GM12864 (cell line): ENCODE measurements around the gene NELFE.
"Not testable (repeated sequence)": the region's sequence is repeated elsewhere in the genome, so short reads cannot be mapped to it uniquely, and the experiment has no call there.

Source experiments
- DNase-seq: peaks from one replicate; pipeline ENCODE4 v3.0.0-alpha.2; 2011; ENCODE audit warnings: low read depth
- H3K4me3 ChIP-seq: 2 replicates; pipeline ENCODE4 v1.5.1; 2011; ENCODE audit warnings: mild to moderate bottlenecking, low read depth, low read length, control low read depth
- CTCF ChIP-seq: IDR thresholded peaks from 2 replicates; pipeline ENCODE4 v1.5.1; 2011; ENCODE audit warnings: low read depth, mild to moderate bottlenecking, moderate library complexity, low read length, control low read depth, inconsistent platforms; ENCODE audit errors: missing control alignments

Gene NELFE

GRCh38 chr6:31940256-31940664 lies 18.5 kb downstream of the NELFE start:
- no peak for DNase-seq
- TF ChIP-seq CTCF: peak; percentile 3
- no peak overlapping the region for H3K4me3 ChIP-seq

GRCh38 chr6:31935823-31936222 lies 22.9 kb downstream of the NELFE start:
- no peak overlapping the region for H3K4me3 ChIP-seq
- no peak for TF ChIP-seq CTCF
- DNase-seq: no peak

GRCh38 chr6:31935021-31935420 lies 23.8 kb downstream of the NELFE start:
- DNase-seq: no peak
- no peak for TF ChIP-seq CTCF
- no peak overlapping the region for H3K4me3 ChIP-seq

- DNase-seq: no peak
- no peak overlapping the region for H3K4me3 ChIP-seq
- no peak for TF ChIP-seq CTCF
Measured at GRCh38 chr6:31933537-31933936, 25.2 kb downstream of the NELFE start.

DNA sequence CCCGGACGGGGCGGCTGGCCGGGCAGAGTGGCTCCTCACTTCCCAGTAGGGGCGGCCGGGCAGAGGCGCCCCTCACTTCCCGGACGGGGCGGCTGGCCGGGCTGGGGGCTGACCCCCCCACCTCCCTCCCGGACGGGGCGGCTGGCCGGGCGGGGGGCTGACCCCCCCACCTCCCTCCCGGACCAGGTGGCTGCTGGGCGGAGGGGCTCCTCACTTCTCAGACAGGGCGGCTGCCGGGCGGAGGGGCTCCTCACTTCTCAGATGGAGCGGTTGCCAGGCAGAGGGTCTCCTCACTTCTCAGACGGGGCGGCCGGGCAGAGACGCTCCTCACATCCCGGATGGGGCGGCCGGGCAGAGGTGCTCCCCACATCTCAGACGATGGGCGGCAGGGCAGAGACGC lies 26.6 kb downstream of the NELFE start:
- H3K4me3 ChIP-seq, DNase-seq: not testable (repeated sequence)

DNA sequence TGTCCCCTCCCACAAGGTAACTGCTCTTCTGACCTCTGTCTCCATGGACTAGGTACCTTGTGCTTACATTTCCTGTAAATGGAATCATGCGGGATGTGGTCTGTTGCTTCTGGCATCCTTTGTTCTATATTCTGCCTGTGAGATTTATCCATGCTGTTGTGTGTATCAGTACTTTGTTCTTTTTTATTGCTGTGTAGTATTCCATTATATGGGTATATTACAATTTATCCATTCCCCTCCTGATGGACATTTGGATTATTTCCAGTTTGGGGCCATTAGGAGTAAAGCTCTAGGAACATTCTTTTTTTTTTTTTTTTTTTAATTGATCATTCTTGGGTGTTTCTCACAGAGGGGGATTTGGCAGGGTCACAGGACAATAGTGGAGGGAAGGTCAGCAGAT lies 27.8 kb downstream of the NELFE start:
- H3K4me3 ChIP-seq: no peak overlapping the region
- TF ChIP-seq CTCF: no peak
- DNase-seq: no peak

DNA sequence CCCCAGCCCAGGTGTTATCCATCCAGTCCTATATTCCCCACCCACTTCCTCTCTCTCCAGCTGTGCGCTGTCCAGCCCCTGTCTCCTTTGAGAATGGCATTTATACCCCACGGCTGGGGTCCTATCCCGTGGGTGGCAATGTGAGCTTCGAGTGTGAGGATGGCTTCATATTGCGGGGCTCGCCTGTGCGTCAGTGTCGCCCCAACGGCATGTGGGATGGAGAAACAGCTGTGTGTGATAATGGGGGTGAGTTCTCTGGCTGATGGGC lies 30.2 kb downstream of the NELFE start:
- no peak for TF ChIP-seq CTCF
- no peak overlapping the region for H3K4me3 ChIP-seq
- DNase-seq: no peak
